AG09319 (cell line): Measurements from ENCODE around the gene TMTC3.

Experiments
- DNase-seq: peaks from one replicate; pipeline ENCODE4 v3.0.0-alpha.2; 2010; ENCODE audit warnings: low read depth; ENCODE audit errors: extremely low read depth
- TF ChIP-seq, protein P1 (sequence below): IDR thresholded peaks from 2 replicates; pipeline ENCODE4 v1.5.1; 2011; ENCODE audit warnings: low read depth, mild to moderate bottlenecking, inconsistent platforms, low read length, moderate library complexity

TMTC3 gene

DNA sequence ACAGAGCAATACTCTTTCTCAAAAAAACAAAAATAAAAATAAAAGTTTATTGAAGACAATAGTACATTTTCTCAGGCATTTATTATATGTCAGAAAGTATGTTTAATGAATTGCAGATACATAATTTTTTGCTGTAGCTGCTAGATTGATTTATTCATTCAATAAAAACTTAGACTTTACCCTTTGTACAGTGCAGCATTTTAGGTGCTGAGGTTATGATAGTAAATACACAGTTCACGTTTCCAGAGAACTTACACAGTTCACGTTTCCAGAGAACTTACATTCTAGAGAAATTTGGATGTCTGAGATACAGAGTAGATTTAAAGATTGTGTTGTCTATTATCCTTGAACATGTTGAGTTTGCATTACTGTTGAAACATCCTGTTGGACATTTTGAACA lies 25.3 kb downstream of the TMTC3 start:
- TF ChIP-seq, protein P1, sequence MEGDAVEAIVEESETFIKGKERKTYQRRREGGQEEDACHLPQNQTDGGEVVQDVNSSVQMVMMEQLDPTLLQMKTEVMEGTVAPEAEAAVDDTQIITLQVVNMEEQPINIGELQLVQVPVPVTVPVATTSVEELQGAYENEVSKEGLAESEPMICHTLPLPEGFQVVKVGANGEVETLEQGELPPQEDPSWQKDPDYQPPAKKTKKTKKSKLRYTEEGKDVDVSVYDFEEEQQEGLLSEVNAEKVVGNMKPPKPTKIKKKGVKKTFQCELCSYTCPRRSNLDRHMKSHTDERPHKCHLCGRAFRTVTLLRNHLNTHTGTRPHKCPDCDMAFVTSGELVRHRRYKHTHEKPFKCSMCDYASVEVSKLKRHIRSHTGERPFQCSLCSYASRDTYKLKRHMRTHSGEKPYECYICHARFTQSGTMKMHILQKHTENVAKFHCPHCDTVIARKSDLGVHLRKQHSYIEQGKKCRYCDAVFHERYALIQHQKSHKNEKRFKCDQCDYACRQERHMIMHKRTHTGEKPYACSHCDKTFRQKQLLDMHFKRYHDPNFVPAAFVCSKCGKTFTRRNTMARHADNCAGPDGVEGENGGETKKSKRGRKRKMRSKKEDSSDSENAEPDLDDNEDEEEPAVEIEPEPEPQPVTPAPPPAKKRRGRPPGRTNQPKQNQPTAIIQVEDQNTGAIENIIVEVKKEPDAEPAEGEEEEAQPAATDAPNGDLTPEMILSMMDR: no peak
- no peak for DNase-seq

DNA sequence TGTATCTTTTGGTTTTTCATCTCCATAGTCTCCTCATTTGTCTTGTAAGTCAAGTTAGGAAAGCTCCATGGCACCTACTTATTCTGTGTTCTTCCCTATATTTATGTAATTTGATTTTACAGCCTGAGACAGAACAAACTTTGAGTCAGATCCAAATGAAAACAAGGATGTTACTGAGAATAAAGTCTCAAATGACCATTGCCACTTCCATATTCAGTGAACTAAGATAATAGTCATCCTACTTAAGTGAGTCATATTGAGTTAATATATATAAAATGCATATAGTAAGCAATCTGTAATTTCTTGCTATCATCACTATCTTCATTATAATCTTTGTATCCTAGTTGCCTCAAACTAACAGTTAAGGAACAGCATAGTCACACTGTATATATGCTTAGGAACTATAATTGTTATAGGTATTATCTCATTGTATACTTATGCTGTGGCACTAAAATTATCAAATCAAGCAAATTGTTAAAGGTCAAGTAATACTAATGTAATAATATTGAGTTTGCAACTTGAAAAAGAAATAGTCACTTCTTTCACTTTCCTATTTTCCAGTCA lies 30.8 kb downstream of the TMTC3 start:
- TF ChIP-seq, protein P1: no peak
- no peak for DNase-seq

- DNase-seq: no peak
- TF ChIP-seq, protein P1: no peak
Measured at GRCh38 chr12:88175544-88175943, 33.4 kb downstream of the TMTC3 start.

DNA sequence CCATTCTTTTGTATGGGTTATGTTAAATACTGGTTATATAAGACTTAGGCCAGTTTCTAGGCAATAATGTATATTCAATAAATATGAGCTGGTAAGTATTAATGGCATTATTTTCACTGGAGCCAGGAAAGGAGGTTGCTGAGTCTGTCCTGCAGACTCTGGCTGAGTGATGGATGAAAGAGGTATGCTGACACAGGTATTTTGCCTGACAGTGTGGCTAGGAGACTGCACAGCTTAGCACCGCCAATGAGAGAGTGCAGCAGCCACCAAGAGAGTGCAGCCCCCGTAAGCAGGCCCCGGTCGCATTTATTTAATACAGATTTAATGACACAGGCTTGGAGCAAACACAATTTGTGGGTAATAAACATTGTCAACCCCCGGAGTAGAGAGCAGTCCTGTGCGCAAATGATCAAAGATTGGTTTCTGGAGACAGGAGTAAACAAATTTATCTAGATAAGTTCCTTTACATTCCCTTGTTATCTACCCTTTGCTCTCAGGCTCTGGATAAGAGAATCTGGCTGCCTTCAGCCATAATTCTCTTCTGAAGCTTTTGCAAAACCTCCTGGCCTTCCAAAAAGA lies 37.4 kb downstream of the TMTC3 start:
- TF ChIP-seq, protein P1: no peak

GRCh38 chr12:88181881-88182280 lies 39.8 kb downstream of the TMTC3 start:
- TF ChIP-seq, protein P1: no peak
- DNase-seq: no peak

More for the DNA sequence above, 37.4 kb downstream of the TMTC3 start:
- DNase-seq: no peak

GRCh38 chr12:88182416-88182815 lies 40.3 kb downstream of the TMTC3 start:
- TF ChIP-seq, protein P1: no peak
- no peak for DNase-seq

- TF ChIP-seq, protein P1: no peak
- no peak for DNase-seq
Measured at GRCh38 chr12:88184196-88184595, 42.1 kb downstream of the TMTC3 start.
